ENCODE measurements around the gene NNMT.

- TF ChIP-seq EP300 (IDR thresholded peaks at IDR 0.05; ENCODE audit: borderline replicate concordance in 1 of 2, low read depth in 1 of 2, low read length in 1 of 2) (no peak), CTCF (IDR thresholded peaks at IDR 0.05) (no peak), JUND (IDR thresholded peaks at IDR 0.05) (no peak), POLR2AphosphoS5 (IDR thresholded peaks at IDR 0.05; ENCODE audit: low read depth, low read length) (no peak), SMC3 (IDR thresholded peaks at IDR 0.05; ENCODE audit: low read depth, low read length) (no peak), TAF1 (IDR thresholded peaks at IDR 0.05; ENCODE audit: borderline replicate concordance, low read depth, low read length) (no peak), TCF12 (IDR thresholded peaks at IDR 0.05) (no peak), YY1 (IDR thresholded peaks at IDR 0.05; ENCODE audit: low read depth) (no peak), MXI1 (IDR thresholded peaks at IDR 0.05; ENCODE audit: low read depth, low read length) (no peak), RAD21 (IDR thresholded peaks at IDR 0.05; ENCODE audit: low read length) (no peak)
Observed at GRCh38 chr11:114253771-114254170, 42.4 kb upstream of the NNMT start.
